Left forelimb (tissue), 1 donor: ENCODE measurements around the gene USP54.

Experiments
- DNase-seq: peaks from one replicate; pipeline ENCODE4 v3.0.0-alpha.2; 2018; ENCODE audit warnings: low spot score

The USP54 gene

DNA sequence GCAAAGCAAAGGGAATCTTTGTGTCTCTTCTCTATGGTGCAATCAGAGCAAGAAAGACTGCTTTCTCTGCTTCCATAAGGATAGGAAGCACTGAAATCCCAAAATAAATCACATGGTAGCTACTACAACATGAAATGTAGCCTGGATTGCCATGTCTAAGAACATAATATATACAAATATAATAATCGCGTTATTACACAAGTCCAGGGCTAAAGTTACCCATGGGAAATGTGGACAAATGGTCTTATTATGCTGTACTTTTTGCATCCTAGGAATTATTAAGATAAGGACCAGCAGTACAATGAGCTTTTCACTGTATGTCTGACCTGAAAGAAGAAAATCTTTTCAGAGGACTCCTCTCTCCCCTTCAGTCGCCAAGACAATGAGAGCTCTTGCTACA, 71.8 kb downstream of the USP54 start:
- no peak for DNase-seq

DNA sequence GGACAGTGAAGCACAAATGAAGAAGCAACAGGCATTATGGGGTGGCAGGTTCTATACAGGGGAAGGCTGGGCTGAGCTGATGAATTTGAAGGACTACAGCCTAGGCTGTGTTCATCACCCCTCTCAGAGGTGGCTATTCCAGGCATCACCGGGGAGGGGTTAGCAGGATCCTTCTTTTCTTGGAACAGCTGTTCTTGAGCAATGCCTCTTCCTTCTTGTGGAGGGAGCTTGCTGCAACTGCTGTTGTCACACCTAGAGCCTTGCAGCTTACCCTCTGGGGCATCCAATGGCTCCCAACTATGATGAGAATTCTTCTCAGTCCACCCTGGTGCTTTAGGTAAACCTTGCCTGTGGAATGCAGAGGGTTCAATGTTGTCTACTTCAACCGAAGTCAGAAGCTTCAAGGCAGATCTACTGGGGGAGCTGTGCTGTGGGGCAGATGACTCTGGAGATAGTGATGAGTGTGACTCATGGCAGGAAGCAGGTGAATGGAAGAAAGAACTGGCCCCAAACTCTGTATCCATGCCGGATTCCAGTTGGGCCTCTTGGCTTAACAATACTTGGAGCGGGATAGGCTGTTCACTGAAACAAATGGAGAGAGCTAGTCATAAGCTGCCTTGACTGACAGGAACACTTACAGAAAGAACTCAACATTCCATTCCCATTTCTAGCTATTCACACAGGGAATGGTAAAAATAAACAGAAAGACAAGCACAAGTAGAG, 73.8 kb downstream of the USP54 start:
- DNase-seq, result no peak

DNA sequence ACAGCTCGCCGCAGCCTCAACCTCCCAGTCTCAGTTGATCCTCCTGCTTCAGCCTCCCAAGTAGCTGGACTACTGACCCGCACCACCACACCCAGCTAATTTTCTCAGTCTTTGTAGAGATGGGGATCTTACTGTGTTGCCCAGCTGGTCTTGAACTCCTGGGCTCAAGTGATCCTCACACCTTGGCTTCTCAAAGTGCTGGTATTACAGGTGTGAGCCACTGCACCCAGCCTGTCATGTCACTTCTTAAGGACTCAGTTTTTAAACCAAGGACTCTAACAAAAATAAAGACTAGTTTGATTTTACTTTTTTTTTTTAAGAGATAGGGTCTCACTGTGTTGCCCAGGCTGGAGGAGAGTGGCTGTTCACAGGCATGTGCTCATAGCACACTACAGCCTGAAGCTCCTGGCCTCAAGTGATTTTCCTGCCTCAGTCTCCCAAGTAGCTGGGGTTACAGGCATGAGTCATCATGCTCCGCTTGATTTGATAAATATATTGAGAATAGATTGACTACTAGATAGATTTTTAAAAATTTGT, 78.9 kb downstream of the USP54 start:
- no peak for DNase-seq

DNA sequence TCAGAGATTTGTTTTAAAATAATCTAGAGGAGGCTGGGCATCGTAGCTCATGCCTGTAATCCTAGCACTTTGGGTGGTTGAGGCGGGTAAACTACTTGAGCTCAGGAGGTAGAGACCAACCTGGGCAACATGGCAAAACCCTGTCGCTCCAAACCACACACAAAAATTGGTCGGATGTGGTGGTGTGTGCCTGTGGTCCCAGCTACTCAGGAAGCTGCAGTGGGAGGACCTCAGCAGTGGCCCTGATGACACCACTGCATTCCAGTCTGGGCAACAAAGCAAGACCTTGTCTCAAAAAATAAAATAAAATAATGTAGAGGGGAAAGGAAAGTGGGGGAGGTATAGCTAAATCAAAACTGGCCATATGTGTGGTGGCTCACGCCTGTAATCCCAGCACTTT, 81.4 kb downstream of the USP54 start:
- no peak for DNase-seq

DNA sequence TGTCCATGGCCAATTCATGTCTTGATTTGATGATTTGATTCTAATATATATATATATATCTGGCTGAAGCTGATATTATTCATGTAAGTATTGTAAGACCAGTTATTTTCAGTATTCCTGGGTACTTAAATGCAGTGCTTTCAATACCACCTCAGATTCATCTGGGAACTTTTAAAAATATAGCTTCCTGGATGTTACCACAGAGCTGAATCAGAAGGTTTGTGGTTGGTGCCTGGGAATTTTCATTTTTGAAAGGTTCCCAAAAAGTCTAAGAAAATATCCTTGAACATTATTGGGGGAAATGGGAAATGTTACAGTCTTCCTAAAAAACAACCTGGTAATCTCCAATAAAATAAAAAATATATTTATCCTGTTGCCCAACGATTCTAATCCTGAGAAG, 84.7 kb downstream of the USP54 start:
- DNase-seq, result no peak

DNA sequence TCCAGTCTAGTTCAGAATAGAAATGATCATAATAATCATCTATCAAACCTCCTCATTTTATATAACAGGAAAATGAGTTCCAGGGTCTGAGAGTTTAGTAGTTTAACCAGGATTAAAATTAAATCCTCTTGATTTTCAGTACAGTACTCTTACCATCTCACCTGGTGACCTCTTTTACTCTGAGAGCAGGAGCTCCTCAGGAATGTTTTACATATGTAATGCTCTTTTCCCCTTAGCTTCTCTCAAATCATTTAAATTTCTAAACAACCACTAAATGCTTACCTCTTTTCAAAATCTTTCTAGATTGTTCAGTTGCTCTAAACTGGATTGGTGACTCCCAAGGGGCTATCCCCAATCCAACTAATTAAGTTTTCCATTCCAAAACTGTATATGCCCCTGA, 85.1 kb downstream of the USP54 start:
- DNase-seq, result no peak

DNA sequence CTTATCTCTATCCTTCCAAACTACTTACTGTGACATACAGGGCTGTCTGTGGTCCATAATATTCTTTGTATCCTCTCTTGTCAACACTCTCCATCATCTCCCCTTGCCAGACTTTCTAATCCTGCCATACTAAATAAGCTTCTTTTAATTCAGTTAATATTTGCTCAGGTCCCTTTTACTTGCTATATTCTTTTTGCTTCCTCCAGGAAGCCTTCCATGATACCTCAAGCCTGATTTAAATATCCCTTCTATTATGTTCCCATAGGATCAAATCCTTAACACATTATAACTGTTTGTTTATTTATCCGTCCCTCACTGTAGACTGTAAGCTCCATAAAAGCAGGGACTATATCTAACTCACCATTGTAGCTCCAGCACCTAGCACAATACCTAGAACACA, 88.1 kb downstream of the USP54 start:
- no peak for DNase-seq

DNA sequence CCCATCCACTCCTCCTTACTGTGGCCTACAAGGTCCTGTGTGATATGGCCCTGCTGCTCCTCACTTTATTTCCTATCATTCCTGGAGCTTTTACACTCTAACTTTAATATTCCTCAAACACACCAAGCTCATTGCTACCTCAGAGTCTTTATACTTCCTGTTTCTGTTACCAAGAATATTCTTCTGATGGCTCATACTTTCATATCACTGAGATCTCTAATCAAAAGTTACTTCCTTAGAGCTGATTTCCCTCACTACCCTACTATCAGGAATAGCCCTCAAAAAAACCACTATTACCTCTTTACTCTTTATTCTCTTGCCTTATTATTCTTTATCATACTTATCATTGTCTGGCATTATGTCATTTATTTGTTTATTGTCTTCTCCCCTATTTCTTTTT, 89.5 kb downstream of the USP54 start:
- DNase-seq, result no peak

DNA sequence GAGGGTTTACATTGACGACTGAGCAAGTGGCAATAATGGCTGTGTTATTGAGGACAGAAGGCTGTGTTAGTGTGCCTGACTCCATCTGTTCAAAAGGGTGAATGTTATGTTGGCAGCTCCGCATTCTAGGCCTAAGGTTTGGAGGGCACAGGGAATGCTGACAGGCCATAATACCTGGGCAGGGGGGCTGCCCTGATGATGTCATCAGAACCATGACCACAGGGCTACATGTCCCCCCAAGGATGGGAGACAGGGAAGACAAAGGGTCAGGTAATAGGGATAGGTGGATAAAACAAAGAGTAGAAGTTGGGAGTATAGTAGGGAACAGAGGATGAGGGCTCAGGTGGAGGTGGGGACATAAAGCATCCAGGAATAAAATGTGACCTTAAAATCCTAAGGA, 93.5 kb downstream of the USP54 start:
- DNase-seq, result no peak

DNA sequence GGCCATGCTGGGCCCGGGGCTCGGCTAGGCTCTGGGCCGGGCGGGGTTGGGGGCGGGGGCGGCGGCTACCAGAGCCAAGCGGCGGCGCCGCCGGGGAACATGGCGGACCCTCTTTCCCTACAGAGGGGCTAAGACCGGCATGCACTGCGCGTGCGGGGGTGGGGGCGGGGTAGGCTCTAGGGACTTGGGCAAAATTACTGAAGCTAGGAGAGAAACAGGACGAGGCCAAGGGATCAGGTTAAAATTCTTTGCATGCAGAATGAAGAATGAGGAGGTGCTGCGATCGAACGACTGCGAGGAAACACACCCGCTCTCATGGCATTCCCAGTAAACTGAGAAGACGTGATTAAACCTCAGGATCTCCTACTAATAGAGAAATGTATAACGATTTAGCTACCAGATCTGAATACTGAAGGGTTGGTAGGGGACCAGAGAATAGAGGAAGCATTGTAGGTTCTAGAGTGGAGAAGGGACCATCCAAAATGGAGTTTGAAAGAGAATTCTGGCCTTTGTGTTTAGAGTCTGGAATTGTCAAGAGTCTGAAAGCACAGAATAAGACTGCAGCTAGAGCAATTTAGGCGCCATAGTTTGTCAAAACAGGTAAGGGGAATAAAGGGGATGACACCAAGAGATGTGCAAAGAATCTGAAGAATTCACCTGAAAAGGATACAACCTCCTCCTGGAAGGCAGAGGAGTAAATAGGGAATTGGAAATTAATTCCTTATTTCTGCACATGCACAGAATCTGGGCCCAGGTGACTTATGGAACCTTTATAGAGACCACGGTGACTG, 95.1 kb downstream of the USP54 start, which contains the start of gene PPP3CB:
Gene PPP3CB (minus strand): TSS at position 141 of the 791 bp plus-strand sequence. CDS start 135 bp downstream, at position 6.
- DNase-seq, result peak; percentile 98

DNA sequence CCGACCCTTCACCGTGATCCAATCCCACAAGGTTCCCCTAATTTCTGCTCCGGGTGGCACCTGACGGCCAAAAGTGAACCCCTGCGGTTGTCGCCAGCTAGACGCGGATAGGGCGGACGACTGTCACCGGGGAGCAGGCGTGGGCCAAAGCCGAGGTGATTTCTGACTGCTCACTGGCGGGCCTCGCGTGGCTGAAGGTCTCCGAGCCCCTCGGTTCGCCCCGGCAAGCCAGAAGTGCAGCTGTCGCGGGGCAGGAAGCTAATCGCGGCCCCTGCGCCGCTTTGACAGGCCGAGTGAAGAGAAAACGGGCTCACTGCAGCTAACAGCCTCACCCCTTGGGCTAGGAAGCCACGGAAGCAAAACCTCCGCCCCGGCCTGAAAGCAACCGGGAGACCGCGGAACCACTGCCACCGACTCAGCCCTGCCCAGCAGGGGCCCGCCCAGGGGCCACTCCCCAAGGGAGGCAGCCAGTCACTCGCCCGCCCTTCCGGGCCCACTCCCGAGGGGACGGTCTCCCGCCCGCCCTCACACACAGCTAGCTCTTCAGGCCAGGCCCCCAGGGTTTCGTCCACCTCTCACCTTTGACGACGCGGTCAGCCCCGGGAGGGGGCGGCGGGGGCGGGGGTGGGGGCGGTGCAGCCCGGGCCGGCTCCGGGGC, 95.8 kb downstream of the USP54 start:
- peak; percentile 86 for DNase-seq

DNA sequence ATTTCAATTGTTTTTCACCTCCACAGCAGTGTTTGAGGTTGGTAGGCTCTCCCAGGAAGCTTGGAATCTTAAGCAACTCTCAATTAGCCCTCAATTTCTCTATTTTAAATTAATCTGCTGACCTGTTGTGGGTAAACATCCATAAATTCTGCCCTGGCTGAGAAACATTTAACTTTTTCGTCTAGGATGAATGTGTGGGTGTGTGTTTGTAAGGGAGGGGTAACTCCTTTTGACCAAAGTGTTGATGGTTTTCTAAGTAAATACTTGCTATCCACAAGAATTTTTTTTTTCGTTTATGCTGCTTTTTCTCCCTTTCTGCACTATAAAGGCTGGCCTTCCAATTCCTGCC, 96.3 kb downstream of the USP54 start:
- DNase-seq, result no peak

DNA sequence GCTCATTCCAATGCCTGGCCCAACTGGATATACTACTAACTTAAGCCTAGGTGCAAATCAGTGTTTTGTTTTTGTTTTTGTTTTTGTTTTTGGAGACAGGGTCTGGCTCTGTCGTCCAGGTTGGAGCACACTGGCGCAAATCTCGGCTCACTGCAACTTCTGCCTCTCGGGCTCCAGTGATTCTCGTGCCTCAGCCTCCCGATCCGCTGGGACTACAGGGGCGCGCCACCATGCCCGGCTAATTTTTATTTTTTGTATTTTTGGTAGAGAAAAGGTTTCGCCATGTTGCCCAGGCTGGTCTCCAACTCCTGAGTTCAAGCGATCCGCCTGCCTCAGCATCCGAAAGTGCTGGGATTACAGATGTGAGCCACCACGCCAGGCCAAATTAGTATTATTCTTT, 96.9 kb downstream of the USP54 start:
- DNase-seq, result no peak

DNA sequence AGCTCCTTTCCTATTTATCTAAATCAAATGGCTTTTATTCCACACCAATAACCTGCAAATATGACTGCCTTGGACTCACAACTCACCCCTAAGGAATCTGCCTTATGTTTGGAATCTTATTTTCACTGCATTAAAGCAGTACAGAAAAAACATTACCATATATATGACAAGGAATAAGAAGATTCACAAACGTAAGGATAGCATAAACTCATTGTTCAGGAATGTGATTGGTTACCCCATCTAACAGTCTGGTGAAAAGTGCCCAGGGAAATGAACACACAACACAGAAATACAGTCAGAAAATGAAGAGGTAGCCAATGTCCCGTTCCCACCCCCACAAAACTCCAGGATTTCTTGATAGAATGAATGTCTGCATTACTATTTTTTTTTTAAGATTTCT, 97.4 kb downstream of the USP54 start:
- DNase-seq, result no peak

DNA sequence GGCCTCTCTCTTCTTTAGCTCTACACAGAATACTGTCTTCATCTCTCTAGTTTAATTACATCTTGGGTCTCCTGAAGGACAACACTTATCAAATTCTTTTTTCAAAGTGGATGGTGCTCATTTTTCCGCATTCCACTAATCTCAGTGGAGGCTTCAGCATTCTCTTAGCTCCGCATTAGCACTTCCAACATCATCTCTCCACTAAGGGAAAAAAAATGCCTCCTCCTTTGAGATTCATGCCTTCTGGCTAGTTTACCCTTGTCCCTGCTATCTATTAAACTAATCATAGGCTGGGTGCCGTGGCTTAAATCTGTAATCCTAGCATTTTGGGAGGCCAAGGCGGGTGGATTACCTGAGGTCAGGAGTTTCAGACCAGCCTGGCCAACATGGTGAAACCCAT, 104.5 kb downstream of the USP54 start:
- DNase-seq, result no peak

DNA sequence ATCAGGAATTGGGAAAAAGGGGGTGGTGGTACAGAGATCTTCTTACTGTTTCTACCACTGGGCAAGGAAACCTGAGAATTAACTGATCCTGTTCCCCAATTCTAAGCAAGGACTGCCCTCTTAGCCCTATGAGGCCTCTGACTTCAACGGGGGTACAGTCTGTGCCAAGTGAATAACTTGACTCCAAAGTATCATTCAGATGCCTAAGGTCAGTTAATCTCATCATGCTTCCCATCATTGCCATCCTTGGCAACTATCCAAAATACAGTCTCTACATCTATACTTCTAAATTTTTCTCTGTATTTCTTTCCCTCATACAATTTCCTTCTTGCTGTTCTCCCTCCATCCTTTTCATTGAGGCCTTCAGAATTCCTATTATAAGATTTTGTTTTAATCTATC, 105.8 kb downstream of the USP54 start:
- DNase-seq, result no peak

DNA sequence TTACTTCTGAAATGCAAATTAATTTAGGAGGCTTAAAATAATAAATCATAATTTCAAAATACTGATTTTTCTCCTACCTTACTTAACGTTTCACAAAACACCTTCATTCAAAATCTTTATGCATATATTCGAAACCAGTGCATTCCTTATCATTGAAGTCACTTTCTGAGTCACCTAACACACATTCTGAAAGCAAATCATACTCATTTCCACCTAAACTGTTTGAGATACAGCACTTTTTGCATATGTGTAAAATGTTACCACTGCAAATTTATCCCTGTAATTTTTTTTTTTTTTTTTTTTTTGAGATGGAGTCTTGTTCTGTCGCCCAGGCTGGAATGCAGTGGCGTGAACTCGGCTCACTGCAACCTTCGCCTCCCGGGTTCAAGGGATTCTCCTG, 111.0 kb downstream of the USP54 start:
- DNase-seq, result no peak

DNA sequence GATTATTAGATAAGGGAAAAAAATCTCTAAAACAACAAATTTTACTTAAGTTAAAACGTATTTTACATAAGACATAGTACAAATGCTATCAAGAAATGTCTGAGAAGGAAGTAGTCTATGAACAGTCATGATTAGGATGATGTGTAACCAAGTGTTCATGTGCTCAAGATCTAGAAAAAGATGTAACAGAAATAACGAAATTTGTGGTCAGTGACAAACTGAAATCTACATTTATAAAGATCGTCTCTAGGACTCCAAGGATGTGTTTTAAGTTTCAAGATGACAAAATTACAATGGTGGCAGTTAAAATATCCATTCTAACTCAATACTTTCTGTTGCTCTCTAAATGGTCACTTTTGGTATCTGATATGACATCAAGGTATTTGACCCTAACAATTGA, 112.5 kb downstream of the USP54 start:
- DNase-seq, result no peak

DNA sequence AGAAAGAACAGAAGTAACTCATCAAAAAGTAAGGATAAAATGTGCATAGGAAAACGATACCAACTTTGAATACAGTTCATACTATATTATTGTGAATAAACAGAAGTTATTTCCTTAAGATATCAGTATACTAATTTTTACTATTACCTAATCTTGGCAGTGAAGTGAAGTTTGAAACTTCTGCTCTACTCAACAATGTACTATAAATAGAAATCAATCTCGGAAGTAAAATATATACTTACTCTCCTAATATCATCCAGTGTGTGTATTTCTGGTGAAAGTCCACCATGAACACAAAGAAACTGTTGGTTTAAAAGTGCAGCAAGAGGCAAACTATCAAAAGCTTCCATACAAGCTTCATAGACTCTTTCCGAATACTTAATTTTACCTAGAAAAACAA, 119.9 kb downstream of the USP54 start:
- DNase-seq, result no peak

DNA sequence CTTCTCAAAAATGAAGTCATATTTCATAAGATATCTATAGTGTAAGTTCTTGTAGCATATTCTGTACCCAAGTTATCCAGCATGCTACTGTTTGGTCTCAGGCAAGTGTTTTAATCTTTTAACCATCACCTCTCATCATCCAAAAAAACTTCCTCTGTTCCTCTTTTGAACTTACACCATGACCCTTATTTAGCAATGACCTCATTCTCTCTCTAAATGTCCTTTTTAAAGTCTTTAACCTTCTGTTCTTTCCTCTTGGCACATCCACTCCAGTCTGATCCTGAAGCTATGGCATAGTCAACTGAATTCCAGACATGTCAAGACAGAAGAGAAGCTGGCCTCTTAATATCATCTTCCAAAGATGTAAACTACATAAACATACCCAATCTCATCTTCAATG, 121.6 kb downstream of the USP54 start:
- DNase-seq, result no peak

DNA sequence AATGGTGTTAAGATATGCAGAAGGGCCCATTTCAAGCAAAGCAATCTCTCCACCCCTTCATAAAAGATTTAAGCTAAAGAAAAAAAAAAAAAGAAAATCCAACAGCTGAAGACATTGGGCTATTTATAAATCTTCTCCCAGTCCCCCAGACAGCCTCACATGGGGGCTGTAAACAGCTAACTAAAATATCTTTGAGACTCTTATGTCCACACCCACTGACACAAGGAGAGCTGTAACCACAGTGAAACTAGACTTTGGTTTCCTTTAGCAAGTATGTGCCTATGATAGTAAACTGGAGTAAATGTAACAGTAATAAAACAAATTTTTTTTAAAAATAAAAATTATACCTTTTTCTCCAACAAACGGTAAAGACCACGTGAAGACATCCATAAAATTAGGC, 123.9 kb downstream of the USP54 start:
- DNase-seq, result no peak

DNA sequence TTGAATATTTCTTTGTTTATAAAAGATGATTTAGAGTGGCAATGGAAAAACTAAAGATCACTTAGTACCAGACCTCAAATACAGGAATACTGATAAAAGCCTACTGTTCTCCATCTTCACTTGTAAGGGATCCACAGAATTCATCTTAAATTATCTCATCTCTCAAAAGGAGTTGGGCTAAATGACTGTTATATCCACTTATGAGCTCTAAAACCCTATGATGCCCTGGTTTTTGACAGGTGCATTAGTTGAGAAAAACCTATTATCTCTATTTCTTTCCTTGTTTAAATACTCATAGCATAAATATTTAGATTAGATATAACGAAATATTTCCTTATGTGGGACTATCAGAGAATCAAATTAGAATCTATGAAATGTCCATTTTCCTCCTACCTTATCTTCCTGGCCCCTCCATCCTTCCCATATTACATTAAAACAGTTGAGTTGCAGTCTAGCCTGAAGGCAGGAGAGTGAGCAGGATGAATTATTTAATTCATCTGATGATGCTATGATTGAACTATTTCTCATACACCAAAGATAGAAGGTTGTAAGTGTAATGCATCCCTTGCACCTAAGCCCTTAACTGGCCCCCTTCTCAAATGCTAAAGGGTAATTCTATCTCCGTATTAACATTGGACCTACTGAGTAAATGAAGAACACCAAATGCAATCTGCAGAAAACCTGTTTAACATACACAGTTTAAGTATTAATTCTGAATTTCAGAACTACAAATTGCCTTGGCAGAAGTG, 125.0 kb downstream of the USP54 start:
- no peak for DNase-seq
